Chondrocyte (in vitro differentiated cells): ENCODE measurements around the gene BTG2. TPM values are rescaled to one million over a fixed set of nuclear protein-coding genes. Genes with fewer than 3 reads are reported as not detected.

Experiments used
- DNase-seq: peaks from one replicate; pipeline ENCODE4 v3.0.0; 2021; ENCODE audit warnings: mixed read lengths, low spot score
- H3K27ac Mint-ChIP-seq: one replicate; pipeline ENCODE4 v1.8.0; 2021; ENCODE audit warnings: mild to moderate bottlenecking, moderate library complexity, mixed read lengths; ENCODE audit not compliant: unreplicated experiment
- H3K27me3 Mint-ChIP-seq: 2 replicates; pipeline ENCODE4 v1.8.0; 2021; ENCODE audit warnings: low read depth, mixed read lengths
- H3K36me3 Mint-ChIP-seq: 2 replicates; pipeline ENCODE4 v1.8.0; 2021; ENCODE audit warnings: low read depth, mixed read lengths
- H3K4me1 Mint-ChIP-seq: 2 replicates; pipeline ENCODE4 v1.8.0; 2021; ENCODE audit warnings: low read depth, mild to moderate bottlenecking, mixed read lengths
- H3K4me3 Mint-ChIP-seq: one replicate; pipeline ENCODE4 v1.8.0; 2021; ENCODE audit warnings: mild to moderate bottlenecking, moderate library complexity, mixed read lengths; ENCODE audit not compliant: unreplicated experiment
- H3K9me3 Mint-ChIP-seq: 2 replicates; pipeline ENCODE4 v1.8.0; 2021; ENCODE audit warnings: low read depth, mixed read lengths
- total RNA-seq: library from RNA; stranded (reverse); gene quantifications from 3 replicates; pipeline ENCODE4 v1.2.1, GENCODE V29; 2021
- TF ChIP-seq, protein P1 (sequence below): fragments of 200-600 bp; sonication (generic); IDR thresholded peaks from 2 replicates; pipeline ENCODE4 v1.5.0; 2021; ENCODE audit warnings: antibody characterized with exemption, mild to moderate bottlenecking, moderate library complexity

Gene BTG2
- total RNA-seq, 1 donor from 2014 or later = 41.3 TPM

DNA sequence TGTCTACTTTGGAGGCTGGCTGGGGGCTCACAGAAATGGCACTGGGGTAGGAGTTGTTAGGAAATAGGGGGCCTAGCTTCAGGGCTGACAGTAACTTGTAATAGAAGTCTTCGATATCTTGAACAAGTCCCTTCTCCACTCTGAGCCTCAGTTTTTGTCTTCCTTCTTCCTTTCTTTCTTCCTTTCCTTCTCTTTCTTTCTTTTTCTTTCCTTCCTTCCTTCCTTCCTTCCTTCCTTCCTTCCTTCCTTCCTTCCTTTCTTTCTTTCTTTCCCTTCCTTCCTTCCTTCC lies 12.9 kb downstream of the BTG2 start:
- Mint-ChIP-seq H3K27ac (no peak overlapping the region), H3K36me3 (peaks cover 2% of the 10 kb centered on the region), H3K9me3 (no peaks in the 10 kb centered on the region), H3K4me3 (no peak overlapping the region), H3K27me3 (peaks cover 9% of the 10 kb centered on the region), H3K4me1 (peaks cover 26% of the 10 kb centered on the region)
- no peak for DNase-seq
- TF ChIP-seq, protein P1, sequence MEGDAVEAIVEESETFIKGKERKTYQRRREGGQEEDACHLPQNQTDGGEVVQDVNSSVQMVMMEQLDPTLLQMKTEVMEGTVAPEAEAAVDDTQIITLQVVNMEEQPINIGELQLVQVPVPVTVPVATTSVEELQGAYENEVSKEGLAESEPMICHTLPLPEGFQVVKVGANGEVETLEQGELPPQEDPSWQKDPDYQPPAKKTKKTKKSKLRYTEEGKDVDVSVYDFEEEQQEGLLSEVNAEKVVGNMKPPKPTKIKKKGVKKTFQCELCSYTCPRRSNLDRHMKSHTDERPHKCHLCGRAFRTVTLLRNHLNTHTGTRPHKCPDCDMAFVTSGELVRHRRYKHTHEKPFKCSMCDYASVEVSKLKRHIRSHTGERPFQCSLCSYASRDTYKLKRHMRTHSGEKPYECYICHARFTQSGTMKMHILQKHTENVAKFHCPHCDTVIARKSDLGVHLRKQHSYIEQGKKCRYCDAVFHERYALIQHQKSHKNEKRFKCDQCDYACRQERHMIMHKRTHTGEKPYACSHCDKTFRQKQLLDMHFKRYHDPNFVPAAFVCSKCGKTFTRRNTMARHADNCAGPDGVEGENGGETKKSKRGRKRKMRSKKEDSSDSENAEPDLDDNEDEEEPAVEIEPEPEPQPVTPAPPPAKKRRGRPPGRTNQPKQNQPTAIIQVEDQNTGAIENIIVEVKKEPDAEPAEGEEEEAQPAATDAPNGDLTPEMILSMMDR = no peak

DNA sequence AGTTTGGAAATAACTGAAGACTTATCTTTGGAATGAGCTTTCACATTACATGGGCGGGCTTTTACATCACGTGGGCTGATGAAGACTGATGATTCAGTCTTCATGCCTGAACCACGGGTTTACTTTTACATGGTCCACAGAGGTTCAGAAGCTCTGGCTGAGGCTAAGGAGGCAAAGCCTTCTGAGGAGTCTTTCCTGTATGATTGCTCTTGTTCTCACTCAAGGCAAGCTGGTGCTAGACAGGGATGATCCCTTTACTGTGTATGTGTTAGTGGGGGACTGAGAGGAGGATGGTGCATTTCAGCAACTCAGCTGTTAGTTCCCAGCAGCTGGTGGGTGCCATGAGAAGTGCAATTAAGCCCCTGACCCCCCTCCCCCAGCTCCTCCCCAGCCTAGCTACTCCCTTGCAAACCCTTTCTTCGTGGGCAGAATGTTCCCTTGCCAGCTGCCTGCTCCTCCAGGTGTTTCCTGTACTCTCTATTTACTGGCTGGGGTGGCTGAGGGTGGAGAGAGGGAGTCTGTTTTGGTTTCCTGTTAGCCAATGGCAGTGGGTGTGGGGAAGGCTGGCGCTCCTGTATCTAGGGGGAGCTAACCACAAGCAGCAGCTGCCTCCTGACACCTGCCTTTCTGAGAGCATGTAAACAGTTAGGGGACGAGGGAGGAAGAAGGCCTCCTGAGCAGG lies 15.4 kb downstream of the BTG2 start:
- Mint-ChIP-seq H3K4me3 (no peak overlapping the region), H3K27ac (no peak overlapping the region), H3K4me1 (peaks cover 42% of the 10 kb centered on the region), H3K9me3 (no peaks in the 10 kb centered on the region), H3K27me3 (peaks cover 9% of the 10 kb centered on the region), H3K36me3 (no peaks in the 10 kb centered on the region)
- no peak for DNase-seq
- TF ChIP-seq, protein P1 = no peak

DNA sequence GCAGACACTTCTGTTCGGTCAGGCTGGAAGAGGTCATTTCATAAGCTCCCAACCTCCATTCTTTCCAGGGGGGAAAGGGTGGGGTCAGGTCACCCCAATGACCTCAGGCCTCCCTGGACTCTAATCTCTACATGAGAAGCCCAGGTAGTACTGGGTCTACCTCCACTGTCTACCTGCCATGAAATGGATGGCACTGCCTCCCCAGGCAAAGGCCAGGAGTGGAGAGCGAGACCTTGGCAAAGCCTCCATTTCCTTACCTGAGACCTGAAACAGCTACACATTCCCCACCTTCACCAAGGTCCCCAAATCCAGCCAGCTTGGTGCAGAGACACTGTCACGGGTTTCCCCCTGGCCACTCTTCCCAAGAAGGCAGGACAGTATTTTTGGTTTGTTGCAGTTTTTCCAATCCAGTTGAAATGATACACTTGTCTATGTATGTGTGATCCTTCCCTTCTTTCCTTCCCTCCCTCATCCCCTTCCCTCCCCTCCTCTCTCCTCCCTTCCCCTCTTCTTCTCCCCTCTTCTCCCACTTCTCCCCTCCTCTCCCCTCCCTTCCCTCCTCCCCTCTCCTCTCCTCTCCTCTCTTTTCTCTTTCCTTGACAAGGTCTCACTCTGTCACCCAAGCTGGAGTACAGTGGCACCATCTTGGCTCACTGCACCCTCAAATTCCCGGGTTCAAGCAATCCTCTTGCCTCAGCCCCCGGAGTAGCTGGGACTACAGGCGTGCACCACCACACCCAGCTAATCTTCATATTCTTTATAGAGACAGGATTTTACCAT lies 16.1 kb downstream of the BTG2 start:
- Mint-ChIP-seq H3K4me3 (no peak overlapping the region), H3K36me3 (no peaks in the 10 kb centered on the region), H3K4me1 (peaks cover 43% of the 10 kb centered on the region), H3K27ac (no peak overlapping the region), H3K27me3 (peaks cover 9% of the 10 kb centered on the region), H3K9me3 (no peaks in the 10 kb centered on the region)
- no peak for DNase-seq
- TF ChIP-seq, protein P1 = no peak

DNA sequence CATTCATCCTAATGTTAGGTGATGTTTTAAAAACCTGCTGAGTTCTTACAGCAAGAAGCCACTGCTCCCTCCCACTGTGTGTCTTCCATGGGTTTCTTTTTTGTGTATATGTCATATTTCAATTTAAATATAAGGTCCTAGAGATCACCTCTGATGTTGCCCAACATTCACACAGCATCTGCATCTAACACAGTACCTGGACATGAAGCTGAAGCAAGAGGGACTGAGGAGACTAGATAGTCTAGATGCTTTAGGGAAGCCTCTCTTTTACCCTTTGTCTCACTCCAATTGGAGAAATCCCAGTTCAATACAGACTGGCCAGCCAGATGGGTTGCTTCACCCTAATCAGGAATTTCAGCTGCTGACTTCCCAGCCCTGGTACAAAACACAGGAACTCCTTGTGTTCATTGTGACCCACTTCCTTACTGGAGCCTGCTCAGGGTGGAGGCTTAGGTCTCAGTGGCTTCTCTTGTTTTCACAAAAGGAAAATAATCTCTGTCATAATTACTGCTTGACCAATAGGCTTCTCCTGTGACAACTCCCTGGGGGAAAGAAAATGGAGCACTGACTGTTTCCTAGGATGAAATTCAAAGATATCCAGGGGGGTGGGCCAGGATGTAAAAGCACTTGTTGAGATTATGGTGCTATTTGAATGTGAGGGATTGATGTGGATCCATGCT lies 17.3 kb downstream of the BTG2 start:
- no peaks in the 10 kb centered on the region for H3K36me3 Mint-ChIP-seq

DNA sequence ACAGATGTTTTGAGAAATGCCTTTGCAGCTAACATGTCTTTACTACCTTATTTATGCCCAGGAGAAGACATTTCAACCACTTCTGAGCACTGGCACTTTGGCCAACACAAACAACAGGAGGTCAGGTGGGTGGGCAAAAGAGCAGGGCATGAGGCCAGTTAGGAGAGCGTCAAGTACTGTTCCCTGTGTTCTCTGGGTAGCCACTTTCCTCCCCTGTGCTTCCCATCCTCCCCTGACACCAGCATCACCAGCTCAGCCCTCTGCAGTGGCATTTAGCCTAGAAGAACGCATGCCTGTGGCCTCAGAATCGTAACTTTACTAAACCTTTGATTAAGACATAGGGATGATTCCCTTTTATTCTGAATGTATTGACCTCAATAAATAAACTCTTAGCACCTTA lies 18.3 kb downstream of the BTG2 start:
- TF ChIP-seq, protein P1 = no peak
- H3K4me3 Mint-ChIP-seq = no peak overlapping the region

More for the DNA sequence above, 17.3 kb downstream of the BTG2 start:
- Mint-ChIP-seq H3K9me3 (no peaks in the 10 kb centered on the region), H3K27ac (no peak overlapping the region), H3K27me3 (peaks cover 9% of the 10 kb centered on the region), H3K4me1 (peaks cover 43% of the 10 kb centered on the region), H3K4me3 (no peak overlapping the region)
- no peak for DNase-seq
- TF ChIP-seq, protein P1 = no peak

More for the DNA sequence above, 18.3 kb downstream of the BTG2 start:
- H3K4me1 Mint-ChIP-seq = peaks cover 52% of the 10 kb centered on the region
- H3K9me3 Mint-ChIP-seq = no peaks in the 10 kb centered on the region
- H3K27ac Mint-ChIP-seq = no peak overlapping the region
- no peaks in the 10 kb centered on the region for H3K36me3 Mint-ChIP-seq
- H3K27me3 Mint-ChIP-seq = peaks cover 7% of the 10 kb centered on the region
- DNase-seq = no peak
